Activated T-helper 1 cell treated with anti-CD3 and anti-CD28 coated beads, Interleukin-12 subunit alpha, Interleukin-12 subunit beta, Interleukin-2, Interleukin-4 antibody, amounts not matched to agents 30 ng/mL and 10 ng/mL and 1 ng/mL, durations not matched to agents 14 hours and 24 hours and 36 hours (primary cell): ENCODE results near the gene ST7. TPM values are rescaled to one million over a fixed set of nuclear protein-coding genes. Genes with fewer than 3 reads are reported as not detected.
"Not testable (repeated sequence)": the region's sequence is repeated elsewhere in the genome, so short reads cannot be mapped to it uniquely, and the experiment has no call there.

ENCODE experiments used
- DNase-seq: peaks from one replicate; pipeline ENCODE4 v3.0.0; 2021; ENCODE audit warnings: low spot score
- H3K27ac Mint-ChIP-seq: one replicate; pipeline ENCODE4 v1.8.0; 2021; ENCODE audit warnings: mild to moderate bottlenecking, mixed read lengths
- H3K27me3 Mint-ChIP-seq: one replicate; pipeline ENCODE4 v1.8.0; 2022; ENCODE audit warnings: mild to moderate bottlenecking, moderate library complexity, mixed read lengths; ENCODE audit not compliant: insufficient read depth
- H3K36me3 Mint-ChIP-seq: one replicate; pipeline ENCODE4 v1.8.0; 2021; ENCODE audit warnings: low read depth, mixed read lengths
- H3K4me1 Mint-ChIP-seq: one replicate; pipeline ENCODE4 v1.8.0; 2021; ENCODE audit warnings: low read depth, mixed read lengths
- H3K4me3 Mint-ChIP-seq: one replicate; pipeline ENCODE4 v1.8.0; 2021; ENCODE audit warnings: mild to moderate bottlenecking, moderate library complexity, mixed read lengths
- H3K9me3 Mint-ChIP-seq: one replicate; pipeline ENCODE4 v1.8.0; 2021; ENCODE audit warnings: mixed read lengths
- intact Hi-C: fragments of 100-400 bp; cut with micrococcal nuclease; formaldehyde crosslinking; loops from one replicate; pipeline ENCODE4 v1.15.1; 2024
- total RNA-seq: library from RNA; stranded (reverse); gene quantifications from 2 replicates; pipeline ENCODE4 v1.2.3, GENCODE V29; 2022

ST7 gene
- total RNA-seq, 1 donor from 2014 or later = 5.8 TPM

- intact Hi-C loops = no loop called here
- H3K36me3 Mint-ChIP-seq = no peaks in the 10 kb centered on the region
These were observed 163.9 kb downstream of the ST7 start for GRCh38 chr7:117117172-117117571.

GRCh38 chr7:117118579-117119180 lies 165.4 kb downstream of the ST7 start:
- Mint-ChIP-seq H3K36me3 (no peaks in the 10 kb centered on the region), H3K4me1 (no peaks in the 10 kb centered on the region), H3K27me3 (peaks cover 28% of the 10 kb centered on the region), H3K4me3 (no peak overlapping the region), H3K9me3 (no peaks in the 10 kb centered on the region), H3K27ac (no peak overlapping the region)
- no peak for DNase-seq
- intact Hi-C loops = loop anchor here (1.0 to 2.0 kb wide), 2 partner anchors 133 to 188 kb away; no protein-coding TSS in a partner anchor

More at GRCh38 chr7:117117172-117117571, 163.9 kb downstream of the ST7 start:
- Mint-ChIP-seq H3K9me3 (no peaks in the 10 kb centered on the region), H3K4me1 (no peaks in the 10 kb centered on the region), H3K27ac (no peak overlapping the region), H3K4me3 (no peak overlapping the region), H3K27me3 (peaks cover 40% of the 10 kb centered on the region)
- no peak for DNase-seq

- H3K36me3 Mint-ChIP-seq = no peaks in the 10 kb centered on the region
- peak; percentile 42 for DNase-seq
- peaks cover 28% of the 10 kb centered on the region for H3K27me3 Mint-ChIP-seq
- no peak overlapping the region for H3K4me3 Mint-ChIP-seq
- H3K9me3 Mint-ChIP-seq = no peaks in the 10 kb centered on the region
- H3K4me1 Mint-ChIP-seq = no peaks in the 10 kb centered on the region
- no peak overlapping the region for H3K27ac Mint-ChIP-seq
- intact Hi-C loops = loop anchor here (1.0 to 2.0 kb wide), 2 partner anchors 134 to 189 kb away; no protein-coding TSS in a partner anchor
These were observed 166.1 kb downstream of the ST7 start for GRCh38 chr7:117119192-117119924.

GRCh38 chr7:117120321-117120720 lies 167.0 kb downstream of the ST7 start:
- H3K9me3 Mint-ChIP-seq, H3K4me3 Mint-ChIP-seq, H3K4me1 Mint-ChIP-seq, H3K36me3 Mint-ChIP-seq, DNase-seq, intact Hi-C loops, H3K27ac Mint-ChIP-seq: not testable (repeated sequence)
- peaks cover 28% of the 10 kb centered on the region for H3K27me3 Mint-ChIP-seq

- peaks cover 19% of the 10 kb centered on the region for H3K27me3 Mint-ChIP-seq
- intact Hi-C loops, H3K4me1 Mint-ChIP-seq, H3K27ac Mint-ChIP-seq, H3K4me3 Mint-ChIP-seq, H3K9me3 Mint-ChIP-seq, H3K36me3 Mint-ChIP-seq, DNase-seq: not testable (repeated sequence)
These were observed 168.7 kb downstream of the ST7 start for GRCh38 chr7:117122036-117122435.

GRCh38 chr7:117122536-117122935 lies 169.2 kb downstream of the ST7 start:
- Mint-ChIP-seq H3K9me3 (no peaks in the 10 kb centered on the region), H3K36me3 (no peaks in the 10 kb centered on the region), H3K27me3 (peaks cover 20% of the 10 kb centered on the region), H3K4me3 (no peak overlapping the region), H3K27ac (no peak overlapping the region), H3K4me1 (no peaks in the 10 kb centered on the region)
- intact Hi-C loops = no loop called here
- no peak for DNase-seq

- no peak overlapping the region for H3K27ac Mint-ChIP-seq
- H3K4me3 Mint-ChIP-seq = no peak overlapping the region
These were observed 170.1 kb downstream of the ST7 start for GRCh38 chr7:117123311-117123926.

GRCh38 chr7:117124591-117125220 lies 171.4 kb downstream of the ST7 start:
- H3K27ac Mint-ChIP-seq = no peak overlapping the region
- no peak overlapping the region for H3K4me3 Mint-ChIP-seq
- intact Hi-C loops = loop anchor here (1.0 to 5.0 kb wide), 2 partner anchors 14 to 262 kb away; partner anchors contain the start of gene CAPZA2

More at GRCh38 chr7:117123311-117123926, 170.1 kb downstream of the ST7 start:
- Mint-ChIP-seq H3K27me3 (peaks cover 17% of the 10 kb centered on the region), H3K4me1 (no peaks in the 10 kb centered on the region), H3K9me3 (no peaks in the 10 kb centered on the region), H3K36me3 (no peaks in the 10 kb centered on the region)
- DNase-seq = no peak
- intact Hi-C loops = no loop called here

GRCh38 chr7:117126676-117127075 lies 173.4 kb downstream of the ST7 start:
- Mint-ChIP-seq H3K27me3 (peaks cover 10% of the 10 kb centered on the region), H3K36me3 (no peaks in the 10 kb centered on the region)

More at GRCh38 chr7:117124591-117125220, 171.4 kb downstream of the ST7 start:
- Mint-ChIP-seq H3K9me3 (no peaks in the 10 kb centered on the region), H3K4me1 (no peaks in the 10 kb centered on the region), H3K36me3 (no peaks in the 10 kb centered on the region), H3K27me3 (peaks cover 14% of the 10 kb centered on the region)
- no peak for DNase-seq

GRCh38 chr7:117127585-117128168 lies 174.4 kb downstream of the ST7 start:
- H3K27me3 Mint-ChIP-seq = peaks cover 9% of the 10 kb centered on the region
- no peaks in the 10 kb centered on the region for H3K36me3 Mint-ChIP-seq
- no peak overlapping the region for H3K27ac Mint-ChIP-seq
- H3K9me3 Mint-ChIP-seq = no peaks in the 10 kb centered on the region
- H3K4me1 Mint-ChIP-seq = no peaks in the 10 kb centered on the region
- intact Hi-C loops = loop anchor here (1.0 to 5.0 kb wide), 4 partner anchors 142 to 457 kb away; partner anchors contain the start of gene CAPZA2
- H3K4me3 Mint-ChIP-seq = no peak overlapping the region
- DNase-seq = no peak

More at GRCh38 chr7:117126676-117127075, 173.4 kb downstream of the ST7 start:
- intact Hi-C loops = loop anchor here (1.0 to 5.0 kb wide), 4 partner anchors 141 to 456 kb away; partner anchors contain the start of gene CAPZA2
- Mint-ChIP-seq H3K9me3 (no peaks in the 10 kb centered on the region), H3K4me3 (no peak overlapping the region), H3K4me1 (no peaks in the 10 kb centered on the region), H3K27ac (no peak overlapping the region)
- DNase-seq = no peak

- Mint-ChIP-seq H3K27me3 (peaks cover 9% of the 10 kb centered on the region), H3K4me1 (peaks cover under 1% of the 10 kb centered on the region), H3K27ac (no peak overlapping the region), H3K4me3 (no peak overlapping the region), H3K9me3 (no peaks in the 10 kb centered on the region), H3K36me3 (no peaks in the 10 kb centered on the region)
- intact Hi-C loops = loop anchor here (5.0 kb wide), 1 partner anchor 267 kb away; the partner anchor contains the start of gene CAPZA2
- DNase-seq = no peak
These were observed 176.2 kb downstream of the ST7 start for GRCh38 chr7:117129521-117129955.

- Mint-ChIP-seq H3K36me3 (no peaks in the 10 kb centered on the region), H3K4me3 (no peak overlapping the region), H3K27me3 (peaks cover 9% of the 10 kb centered on the region), H3K4me1 (peaks cover 8% of the 10 kb centered on the region), H3K27ac (no peak overlapping the region), H3K9me3 (no peaks in the 10 kb centered on the region)
- DNase-seq = no peak
- intact Hi-C loops = loop anchor here (5.0 kb wide), 1 partner anchor 818 kb away; no protein-coding TSS in a partner anchor
These were observed 177.0 kb downstream of the ST7 start for GRCh38 chr7:117130262-117130661.
